H9 (cell line): Measurements from ENCODE around the gene ISY1. TPM values are rescaled to one million over a fixed set of nuclear protein-coding genes. Genes with fewer than 3 reads are reported as not detected.
A peak's percentile ranks its signal among the peaks of the same experiment; 100 is the strongest.
"Not testable (repeated sequence)": the region's sequence is repeated elsewhere in the genome, so short reads cannot be mapped to it uniquely, and the experiment has no call there.

Source experiments
- DNase-seq: peaks from one replicate; pipeline ENCODE4 v3.0.0-alpha.2; 2017
- H2AFZ ChIP-seq: one replicate; pipeline ENCODE4 v1.6.1; 2013; ENCODE audit warnings: mild to moderate bottlenecking, low read length, control low read depth, moderate library complexity
- H2AK5ac ChIP-seq: 2 replicates; pipeline ENCODE4 v1.6.1; 2013; ENCODE audit warnings: low read length, control low read depth, mixed read lengths; ENCODE audit not compliant: insufficient read length
- H2BK120ac ChIP-seq: one replicate; pipeline ENCODE4 v1.6.1; 2013; ENCODE audit warnings: low read depth, mild to moderate bottlenecking, low read length, control low read depth, inconsistent platforms; ENCODE audit not compliant: poor library complexity, severe bottlenecking
- H2BK12ac ChIP-seq: 2 replicates; pipeline ENCODE4 v1.6.1; 2013; ENCODE audit warnings: low read length, control low read depth, mixed read lengths, low read depth; ENCODE audit not compliant: insufficient read length
- H2BK15ac ChIP-seq: 2 replicates; pipeline ENCODE4 v1.6.1; 2013; ENCODE audit warnings: low read depth, low read length, control low read depth
- H2BK20ac ChIP-seq: one replicate; pipeline ENCODE4 v1.6.1; 2013; ENCODE audit warnings: low read depth, mild to moderate bottlenecking, low read length, control low read depth, inconsistent platforms; ENCODE audit not compliant: poor library complexity, severe bottlenecking
- H2BK5ac ChIP-seq: 2 replicates; pipeline ENCODE4 v1.6.1; 2013; ENCODE audit warnings: low read length, control low read depth, mixed read lengths; ENCODE audit not compliant: insufficient read length
- H3K14ac ChIP-seq: 2 replicates; pipeline ENCODE4 v1.6.1; 2013; ENCODE audit warnings: low read length, control low read depth; ENCODE audit not compliant: insufficient read depth
- H3K18ac ChIP-seq: 2 replicates; pipeline ENCODE4 v1.6.1; 2013; ENCODE audit warnings: low read depth, mild to moderate bottlenecking, mixed read lengths, low read length, control low read depth; ENCODE audit not compliant: insufficient read length
- H3K23ac ChIP-seq: 2 replicates; pipeline ENCODE4 v1.6.1; 2013; ENCODE audit warnings: low read length, control low read depth, mixed read lengths, low read depth; ENCODE audit not compliant: insufficient read length
- H3K23me2 ChIP-seq: 2 replicates; pipeline ENCODE4 v1.6.1; 2013; ENCODE audit warnings: low read depth, mild to moderate bottlenecking, mixed read lengths, low read length, control low read depth; ENCODE audit not compliant: insufficient read length, poor library complexity, severe bottlenecking
- H3K27ac ChIP-seq: 2 replicates; pipeline ENCODE4 v1.5.1; 2013; ENCODE audit warnings: low read length, control low read depth, mixed read lengths, low read depth; ENCODE audit not compliant: insufficient read length
- H3K27me3 ChIP-seq: 2 replicates; pipeline ENCODE4 v1.6.1; 2013; ENCODE audit warnings: low read length, control low read depth, inconsistent platforms; ENCODE audit not compliant: insufficient read depth
- H3K4ac ChIP-seq: 2 replicates; pipeline ENCODE4 v1.6.1; 2013; ENCODE audit warnings: low read depth, mild to moderate bottlenecking, control low read depth, inconsistent platforms, low read length, moderate library complexity
- H3K4me1 ChIP-seq: 2 replicates; pipeline ENCODE4 v1.6.1; 2013; ENCODE audit warnings: low read length, control low read depth, inconsistent platforms; ENCODE audit not compliant: insufficient read depth
- H3K4me2 ChIP-seq: 2 replicates; pipeline ENCODE4 v1.6.1; 2013; ENCODE audit warnings: low read length, control low read depth, mixed read lengths; ENCODE audit not compliant: insufficient read length, insufficient read depth
- H3K56ac ChIP-seq: 2 replicates; pipeline ENCODE4 v1.6.1; 2013; ENCODE audit warnings: low read depth, mild to moderate bottlenecking, mixed read lengths, low read length, control low read depth; ENCODE audit not compliant: insufficient read length
- H3K79me1 ChIP-seq: 2 replicates; pipeline ENCODE4 v1.6.1; 2013; ENCODE audit warnings: low read depth, mild to moderate bottlenecking, moderate library complexity, low read length, control low read depth, inconsistent platforms; ENCODE audit not compliant: insufficient read depth, poor library complexity, severe bottlenecking
- H3K79me2 ChIP-seq: 2 replicates; pipeline ENCODE4 v1.6.1; 2013; ENCODE audit warnings: low read length, control low read depth, inconsistent platforms; ENCODE audit not compliant: insufficient read depth
- H3K9ac ChIP-seq: 2 replicates; pipeline ENCODE4 v1.6.1; 2013; ENCODE audit warnings: low read length, control low read depth, mixed read lengths; ENCODE audit not compliant: insufficient read length; ENCODE audit errors: extremely low read depth
- H3K9me3 ChIP-seq: one replicate; pipeline ENCODE4 v1.6.1; 2013; ENCODE audit warnings: low read depth, low read length, inconsistent platforms; ENCODE audit not compliant: control insufficient read depth
- H3T11ph ChIP-seq: one replicate; pipeline ENCODE4 v1.6.1; 2013; ENCODE audit warnings: mild to moderate bottlenecking, low read length, control low read depth, inconsistent platforms
- H4K20me1 ChIP-seq: one replicate; pipeline ENCODE4 v1.6.1; 2013; ENCODE audit not compliant: control insufficient read depth, insufficient read length, insufficient read depth
- H4K5ac ChIP-seq: 2 replicates; pipeline ENCODE4 v1.6.1; 2013; ENCODE audit warnings: low read depth, mild to moderate bottlenecking, mixed read lengths, low read length, control low read depth; ENCODE audit not compliant: insufficient read length
- H4K8ac ChIP-seq: replicated peaks from 2 replicates; pipeline ENCODE4 v1.6.1; 2013; ENCODE audit warnings: low read length, control low read depth, mixed read lengths, low read depth; ENCODE audit not compliant: insufficient read length
- H4K91ac ChIP-seq: 2 replicates; pipeline ENCODE4 v1.6.1; 2013; ENCODE audit warnings: low read depth, mild to moderate bottlenecking, moderate library complexity, mixed read lengths, low read length, control low read depth; ENCODE audit not compliant: insufficient read length
- H3K27ac Mint-ChIP-seq, 3 experiments: 2 replicates in 2 of 3; 3 replicates in 1 of 3; pipeline ENCODE4 v1.8.0; 2020 to 2021; ENCODE audit warnings: mixed read lengths in 3 of 3, mild to moderate bottlenecking in 1 of 3, moderate library complexity in 1 of 3
- H3K27me3 Mint-ChIP-seq: 2 replicates; pipeline ENCODE4 v1.8.0; 2021; ENCODE audit warnings: low read depth, mild to moderate bottlenecking, moderate library complexity, mixed read lengths
- H3K36me3 Mint-ChIP-seq, 3 experiments: 2 replicates in 2 of 3; 3 replicates in 1 of 3; pipeline ENCODE4 v1.8.0; 2020 to 2021; ENCODE audit warnings: low read depth in 3 of 3, mixed read lengths in 3 of 3; ENCODE audit not compliant: insufficient read depth in 1 of 3
- H3K4me1 Mint-ChIP-seq, 2 experiments: 2 replicates each; pipeline ENCODE4 v1.8.0; 2020; ENCODE audit warnings: mixed read lengths in 2 of 2
- H3K4me3 Mint-ChIP-seq, 2 experiments: 2 replicates in 1 of 2; 3 replicates in 1 of 2; pipeline ENCODE4 v1.8.0; 2020 to 2021; ENCODE audit warnings: mild to moderate bottlenecking in 2 of 2, mixed read lengths in 2 of 2, moderate library complexity in 1 of 2
- H3K9me3 Mint-ChIP-seq, 2 experiments: 2 replicates in 1 of 2; 3 replicates in 1 of 2; pipeline ENCODE4 v1.8.0; 2020; ENCODE audit warnings: mild to moderate bottlenecking in 2 of 2, mixed read lengths in 2 of 2, moderate library complexity in 1 of 2
- WGBS: extraction: QIAGEN DNeasy Blood & Tissue Kit; methylation state at CpG from one replicate; pipeline ENCODE4 v1.1.7; 2013; ENCODE audit warnings: missing lambda C conversion rate, low lambda C conversion rate, mixed read lengths; ENCODE audit not compliant: insufficient read length; ENCODE audit errors: extremely low coverage; 5-methylcytosine and 5-hydroxymethylcytosine counted together
- total RNA-seq: library from RNA; stranded (reverse); gene quantifications from 2 replicates; pipeline ENCODE4 v1.2.1, GENCODE V29; 2021
- TF ChIP-seq, protein P1 (sequence below): fragments of 200-600 bp; sonication (generic); conservative IDR thresholded peaks from 3 replicates; pipeline ENCODE4 v1.8.0; 2021; ENCODE audit warnings: antibody characterized with exemption, mild to moderate bottlenecking

Gene ISY1
- total RNA-seq, 1 experiment from 2014 or later: 28.1 TPM

DNA sequence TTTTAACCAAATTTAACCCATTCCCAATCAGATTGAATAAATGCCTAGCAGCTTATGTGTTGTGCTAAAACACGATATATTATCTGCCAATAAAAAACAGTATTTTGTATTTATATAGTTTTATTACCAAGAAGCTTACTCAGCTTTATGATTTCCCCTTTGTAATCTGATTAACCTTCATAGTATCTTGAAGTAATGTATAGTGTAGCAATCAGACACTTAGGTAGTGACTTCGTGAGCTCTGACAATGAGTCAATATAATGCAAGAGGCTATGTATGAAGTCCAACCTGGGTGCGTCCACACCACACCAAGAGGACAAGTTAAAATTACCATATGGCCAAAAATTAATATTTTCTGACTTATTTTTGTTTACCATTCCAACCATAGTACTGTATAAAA is 24.9 kb upstream of the ISY1 start:
- no peak overlapping the region for H3T11ph ChIP-seq
- no peak overlapping the region for H3K27ac ChIP-seq
- H3K4me2 ChIP-seq: no peak overlapping the region
- H3K4me1 ChIP-seq: no peaks in the 10 kb centered on the region
- no peak overlapping the region for H3K23ac ChIP-seq
- H3K23me2 ChIP-seq: peaks cover 11% of the 10 kb centered on the region
- H3K79me1 ChIP-seq: no peaks in the 10 kb centered on the region
- no peak overlapping the region for H2BK120ac ChIP-seq
- Mint-ChIP-seq H3K36me3 (peaks cover 11 to 19% (median 18%) of the 10 kb centered on the region in 3 experiments), H3K4me3 (no peak overlapping the region), H3K27ac (no peak overlapping the region), H3K9me3 (no peaks in the 10 kb centered on the region), H3K27me3 (no peaks in the 10 kb centered on the region), H3K4me1 (peaks cover 13 to 15% of the 10 kb centered on the region in 2 experiments)
- no peak overlapping the region for H4K91ac ChIP-seq
- DNase-seq: no peak
- H3K4ac ChIP-seq: no peak overlapping the region
- H3K9ac ChIP-seq: no peak overlapping the region
- H4K8ac ChIP-seq: no peak overlapping the region
- TF ChIP-seq, protein P1, sequence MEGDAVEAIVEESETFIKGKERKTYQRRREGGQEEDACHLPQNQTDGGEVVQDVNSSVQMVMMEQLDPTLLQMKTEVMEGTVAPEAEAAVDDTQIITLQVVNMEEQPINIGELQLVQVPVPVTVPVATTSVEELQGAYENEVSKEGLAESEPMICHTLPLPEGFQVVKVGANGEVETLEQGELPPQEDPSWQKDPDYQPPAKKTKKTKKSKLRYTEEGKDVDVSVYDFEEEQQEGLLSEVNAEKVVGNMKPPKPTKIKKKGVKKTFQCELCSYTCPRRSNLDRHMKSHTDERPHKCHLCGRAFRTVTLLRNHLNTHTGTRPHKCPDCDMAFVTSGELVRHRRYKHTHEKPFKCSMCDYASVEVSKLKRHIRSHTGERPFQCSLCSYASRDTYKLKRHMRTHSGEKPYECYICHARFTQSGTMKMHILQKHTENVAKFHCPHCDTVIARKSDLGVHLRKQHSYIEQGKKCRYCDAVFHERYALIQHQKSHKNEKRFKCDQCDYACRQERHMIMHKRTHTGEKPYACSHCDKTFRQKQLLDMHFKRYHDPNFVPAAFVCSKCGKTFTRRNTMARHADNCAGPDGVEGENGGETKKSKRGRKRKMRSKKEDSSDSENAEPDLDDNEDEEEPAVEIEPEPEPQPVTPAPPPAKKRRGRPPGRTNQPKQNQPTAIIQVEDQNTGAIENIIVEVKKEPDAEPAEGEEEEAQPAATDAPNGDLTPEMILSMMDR: no peak
- H2BK20ac ChIP-seq: no peak overlapping the region
- H2BK12ac ChIP-seq: no peak overlapping the region
- no CpG with 5 or more reads among the region's 3 CpGs for WGBS
- no peaks in the 10 kb centered on the region for H3K9me3 ChIP-seq
- H2AFZ ChIP-seq: no peak overlapping the region
- H3K18ac ChIP-seq: no peak overlapping the region
- no peak overlapping the region for H3K14ac ChIP-seq
- no peak overlapping the region for H4K5ac ChIP-seq
- H3K27me3 ChIP-seq: no peaks in the 10 kb centered on the region
- no peak overlapping the region for H3K56ac ChIP-seq
- no peak overlapping the region for H2BK15ac ChIP-seq
- peaks cover 27% of the 10 kb centered on the region for H3K79me2 ChIP-seq
- no peak overlapping the region for H2BK5ac ChIP-seq
- H2AK5ac ChIP-seq: no peak overlapping the region
- no peaks in the 10 kb centered on the region for H4K20me1 ChIP-seq

DNA sequence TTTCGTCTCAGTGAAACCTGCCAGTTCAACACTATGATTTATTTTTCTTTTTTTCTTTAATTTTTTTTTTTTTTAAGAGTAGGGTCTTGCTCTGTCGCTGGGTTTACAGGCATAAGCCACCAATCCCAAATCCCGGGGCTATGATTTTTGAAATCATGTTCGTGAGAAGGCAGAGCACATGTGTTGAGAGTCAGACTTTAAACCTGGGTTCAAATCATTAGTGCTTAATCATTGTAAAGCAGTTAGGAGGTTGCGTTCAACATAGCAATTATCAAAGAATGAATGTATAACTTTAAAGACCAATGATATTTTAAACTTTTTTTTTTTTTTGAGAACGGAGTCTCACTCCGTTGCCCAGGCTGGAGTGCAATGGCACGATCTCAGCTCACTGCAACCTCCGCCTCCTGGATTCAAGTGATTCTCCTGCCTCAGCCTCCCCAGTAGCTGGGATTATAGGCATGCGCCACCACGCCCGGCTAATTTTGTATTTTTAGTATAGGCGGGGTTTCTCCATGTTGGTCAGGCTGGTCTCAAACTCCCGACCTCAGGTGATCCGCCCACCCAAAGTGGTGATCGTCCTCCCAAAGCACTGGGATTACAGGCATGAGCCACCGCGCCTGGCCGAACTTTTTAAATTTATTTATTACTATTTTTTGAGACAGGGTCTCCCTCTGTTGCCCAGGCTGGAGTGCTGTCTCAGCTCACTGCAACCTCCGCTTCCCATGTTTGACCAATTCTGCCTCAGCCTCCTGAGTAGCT is 24.1 kb upstream of the ISY1 start:
- not testable (repeated sequence) for H3K27ac Mint-ChIP-seq, H3K4me1 ChIP-seq, H3K27me3 ChIP-seq, H2BK120ac ChIP-seq, H4K5ac ChIP-seq, H4K8ac ChIP-seq, H2AFZ ChIP-seq, H4K91ac ChIP-seq, DNase-seq, H4K20me1 ChIP-seq, H3K56ac ChIP-seq, H2BK12ac ChIP-seq, H2BK5ac ChIP-seq, H3K23ac ChIP-seq, H3K9me3 Mint-ChIP-seq, H2BK15ac ChIP-seq, H3K14ac ChIP-seq, H3K9ac ChIP-seq, H3K4ac ChIP-seq, H2BK20ac ChIP-seq, H3K27me3 Mint-ChIP-seq, H3K79me1 ChIP-seq, H2AK5ac ChIP-seq, H3K18ac ChIP-seq, H3T11ph ChIP-seq, H3K27ac ChIP-seq, H3K9me3 ChIP-seq
- Histone ChIP-seq H3K79me2 (peaks cover 34% of the 10 kb centered on the region), H3K4me2 (peak overlapping the region; percentile 100), H3K23me2 (peaks cover 11% of the 10 kb centered on the region)
- Mint-ChIP-seq H3K4me1 (peaks cover 19 to 22% of the 10 kb centered on the region in 2 experiments), H3K4me3 (peak overlapping the region; percentile 94 to 98), H3K36me3 (peaks cover 17 to 25% (median 25%) of the 10 kb centered on the region in 3 experiments)
- WGBS: no CpG with 5 or more reads among the region's 20 CpGs
